IMR-90 (cell line): Measurements from ENCODE around the gene ZNF519.

Experiments
- CTCF ChIP-seq: conservative IDR thresholded peaks from 2 replicates; pipeline ENCODE4 v1.5.1; 2012; ENCODE audit warnings: mild to moderate bottlenecking, low read depth, low read length, improper control_type of control experiment
- MAZ ChIP-seq: IDR thresholded peaks from 2 replicates; pipeline ENCODE4 v1.6.1; 2012; ENCODE audit warnings: low read depth, mild to moderate bottlenecking, low read length, improper control_type of control experiment, moderate library complexity, borderline replicate concordance
- POLR2A ChIP-seq: IDR thresholded peaks from 2 replicates; pipeline ENCODE4 v1.6.1; 2012; ENCODE audit warnings: mild to moderate bottlenecking, low read depth, low read length
- RAD21 ChIP-seq: IDR thresholded peaks from 2 replicates; pipeline ENCODE4 v1.6.1; 2012; ENCODE audit warnings: low read length, improper control_type of control experiment
- TF ChIP-seq, protein P1 (sequence below): fragments of 150-350 bp; IDR thresholded peaks from 2 replicates; pipeline ENCODE4 v1.6.1; 2017; ENCODE audit warnings: mild to moderate bottlenecking, antibody characterized with exemption, low read length, low read depth

DNA sequence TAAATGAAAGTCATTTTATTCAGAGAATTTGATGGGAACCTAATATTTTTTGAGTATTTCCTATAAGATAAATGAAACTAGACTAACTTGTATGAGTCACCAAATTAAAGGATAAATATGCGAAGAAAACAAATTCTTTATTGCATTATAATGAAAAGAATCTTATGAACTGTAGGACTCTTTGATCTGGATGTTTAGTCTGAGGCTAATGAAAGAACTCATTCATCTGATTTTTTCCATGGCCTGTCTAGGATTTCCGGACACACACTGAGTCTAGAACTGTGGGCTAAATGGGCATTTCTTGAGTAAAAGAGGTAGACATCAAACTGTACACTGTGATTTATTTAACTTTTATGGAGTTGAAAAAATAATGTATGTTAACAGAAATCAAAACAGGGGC is 43.0 kb downstream of the ZNF519 start:
- TF ChIP-seq CTCF = no peak
- TF ChIP-seq, protein P1, sequence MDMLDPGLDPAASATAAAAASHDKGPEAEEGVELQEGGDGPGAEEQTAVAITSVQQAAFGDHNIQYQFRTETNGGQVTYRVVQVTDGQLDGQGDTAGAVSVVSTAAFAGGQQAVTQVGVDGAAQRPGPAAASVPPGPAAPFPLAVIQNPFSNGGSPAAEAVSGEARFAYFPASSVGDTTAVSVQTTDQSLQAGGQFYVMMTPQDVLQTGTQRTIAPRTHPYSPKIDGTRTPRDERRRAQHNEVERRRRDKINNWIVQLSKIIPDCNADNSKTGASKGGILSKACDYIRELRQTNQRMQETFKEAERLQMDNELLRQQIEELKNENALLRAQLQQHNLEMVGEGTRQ = no peak
- no peak for TF ChIP-seq MAZ
- no peak for TF ChIP-seq RAD21
- no peak for TF ChIP-seq POLR2A
